Measurements from ENCODE around the gene INKA2.

- TF ChIP-seq CTCF (IDR thresholded peaks at IDR 0.05) (no peak), ZFX (IDR thresholded peaks at IDR 0.05; ENCODE audit: borderline replicate concordance) (no peak)
Observed at GRCh38 chr1:111739194-111739924, at the start of gene INKA2.
